ENCODE data around the gene LAMA5. TPM values are rescaled to one million over a fixed set of nuclear protein-coding genes. Genes with fewer than 3 reads are reported as not detected.
A peak's percentile ranks its signal among the peaks of the same experiment; 100 is the strongest.

Gene LAMA5
- total RNA-seq, 1 experiment from 2014 or later = 321 TPM

GRCh38 chr20:62376112-62377063, 9.3 kb upstream of the LAMA5 start:
- Histone ChIP-seq H3K4me1 (ENCODE audit: control insufficient read depth in 1 of 2, insufficient read depth in 2 of 2, low read length in 2 of 2) (peaks cover 24 to 49% of the 10 kb centered on the region in 2 experiments), H3K9me3 (ENCODE audit: control insufficient read depth in 1 of 2, insufficient read depth in 1 of 2, low read depth in 1 of 2, low read length in 2 of 2) (no peaks in the 10 kb centered on the region), H3K9ac (ENCODE audit: low read length) (no peak overlapping the region), H3K79me2 (ENCODE audit: insufficient read depth, low read length) (no peaks in the 10 kb centered on the region), H3K27me3 (ENCODE audit: insufficient read depth, low read length) (no peaks in the 10 kb centered on the region), H3K9me2 (ENCODE audit: insufficient read depth) (no peaks in the 10 kb centered on the region), H3K4me2 (ENCODE audit: low read length) (no peak overlapping the region), H3K27ac (ENCODE audit: low read depth, low read length) (no peak overlapping the region; the same call in 1 of the 2 replicates), H2AFZ (ENCODE audit: low read depth, low read length, poor library complexity, severe bottlenecking) (no peak overlapping the region), H4K20me1 (ENCODE audit: insufficient read depth) (no peaks in the 10 kb centered on the region), H3K36me3 (ENCODE audit: control insufficient read depth in 1 of 2, insufficient read depth in 2 of 2, low read length in 2 of 2) (no peaks in the 10 kb centered on the region), H3K4me3 (replicated peaks in 1 of 2; ENCODE audit: low read depth in 1 of 2, low read length in 2 of 2) (no peak overlapping the region)
- intact Hi-C loops (cut with micrococcal nuclease) = no loop called here
- ChIA-PET RAD21 (ENCODE audit: low non-redundant PET in 1 of 2, low total read pairs in 2 of 2, uncharacterized antibody in 2 of 2, unreplicated experiment in 2 of 2) (interaction anchor here in 1 of 2 experiments (1.4 kb wide), 1 partner anchor 26 kb away, joined by 3 read pairs; no protein-coding TSS in a partner anchor), CTCF (interaction anchor here (0.7 to 1.5 kb wide), 4 partner anchors 69 to 365 kb away, joined by 3 to 6 read pairs (median 4); no protein-coding TSS in a partner anchor), POLR2A (no interaction called here)
- TF ChIP-seq EZH2phosphoT487 (IDR thresholded peaks at IDR 0.05; ENCODE audit: borderline replicate concordance) = no peak
- peak; percentile 64 for TF ChIP-seq RAD21 (IDR thresholded peaks at IDR 0.05; ENCODE audit: low read depth)
- TF ChIP-seq, protein P1, sequence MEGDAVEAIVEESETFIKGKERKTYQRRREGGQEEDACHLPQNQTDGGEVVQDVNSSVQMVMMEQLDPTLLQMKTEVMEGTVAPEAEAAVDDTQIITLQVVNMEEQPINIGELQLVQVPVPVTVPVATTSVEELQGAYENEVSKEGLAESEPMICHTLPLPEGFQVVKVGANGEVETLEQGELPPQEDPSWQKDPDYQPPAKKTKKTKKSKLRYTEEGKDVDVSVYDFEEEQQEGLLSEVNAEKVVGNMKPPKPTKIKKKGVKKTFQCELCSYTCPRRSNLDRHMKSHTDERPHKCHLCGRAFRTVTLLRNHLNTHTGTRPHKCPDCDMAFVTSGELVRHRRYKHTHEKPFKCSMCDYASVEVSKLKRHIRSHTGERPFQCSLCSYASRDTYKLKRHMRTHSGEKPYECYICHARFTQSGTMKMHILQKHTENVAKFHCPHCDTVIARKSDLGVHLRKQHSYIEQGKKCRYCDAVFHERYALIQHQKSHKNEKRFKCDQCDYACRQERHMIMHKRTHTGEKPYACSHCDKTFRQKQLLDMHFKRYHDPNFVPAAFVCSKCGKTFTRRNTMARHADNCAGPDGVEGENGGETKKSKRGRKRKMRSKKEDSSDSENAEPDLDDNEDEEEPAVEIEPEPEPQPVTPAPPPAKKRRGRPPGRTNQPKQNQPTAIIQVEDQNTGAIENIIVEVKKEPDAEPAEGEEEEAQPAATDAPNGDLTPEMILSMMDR (IDR thresholded peaks at IDR 0.05 in 2 of 3, conservative IDR thresholded peaks at IDR 0.05 in 1 of 3; ENCODE audit: borderline replicate concordance in 1 of 3, insufficient read depth in 1 of 3, low read depth in 2 of 3, low read length in 2 of 3) = peak in 2 of 3 experiments; percentile 29 to 49; a peak in 3 of 6 replicates
- peak; percentile 57 for ATAC-seq
- BruUV-seq (replicated peaks) = no TSS peak
- no peak for DNase-seq (ENCODE audit: low read depth, low spot score)
